ENCODE data around the gene LIN7A.

GRCh38 chr12:80860206-80860605 lies 77.5 kb downstream of the LIN7A start:
- TF ChIP-seq CTCF (IDR thresholded peaks at IDR 0.05) (no peak), POLR2A (IDR thresholded peaks at IDR 0.05) (no peak)

Measured in adrenal gland (tissue), 5 donors.